CD14-positive monocyte (primary cell): Measurements from ENCODE around the gene ENOSF1. TPM values are rescaled to one million over a fixed set of nuclear protein-coding genes. Genes with fewer than 3 reads are reported as not detected.
"Not testable (repeated sequence)": the region's sequence is repeated elsewhere in the genome, so short reads cannot be mapped to it uniquely, and the experiment has no call there.

Experiments used
- DNase-seq, 3 donors: peaks; one replicate each; pipeline ENCODE4 v3.0.0-alpha.2; 2011 to 2022
- H2AFZ ChIP-seq: 2 replicates; pipeline ENCODE4 v1.6.0; 2012; ENCODE audit warnings: mild to moderate bottlenecking, low read depth, low read length, inconsistent platforms; ENCODE audit not compliant: insufficient read depth, poor library complexity, severe bottlenecking
- H3K27ac ChIP-seq, 2 donors: 1 replicate in 1 of 2; 2 replicates in 1 of 2; pipeline ENCODE4 v1.5.1; 2012 to 2013; ENCODE audit warnings: low read length in 2 of 2, control low read depth in 1 of 2, inconsistent platforms in 1 of 2, low read depth in 1 of 2, mild to moderate bottlenecking in 1 of 2
- H3K27me3 ChIP-seq, 2 donors: one replicate each; pipeline versions ENCODE4 v1.6.0 to v1.6.1; 2011 to 2013; ENCODE audit warnings: low read length in 2 of 2; ENCODE audit not compliant: control insufficient read depth in 2 of 2, insufficient read depth in 2 of 2
- H3K36me3 ChIP-seq, 2 donors: replicated peaks in 1 of 2; 1 replicate in 1 of 2; 2 replicates in 1 of 2; pipeline versions ENCODE4 v1.5.1 to v1.6.1; 2012 to 2013; ENCODE audit warnings: low read length in 2 of 2, control low read depth in 1 of 2, inconsistent platforms in 1 of 2, mild to moderate bottlenecking in 1 of 2; ENCODE audit not compliant: insufficient read depth in 2 of 2, control insufficient read depth in 1 of 2
- H3K4me1 ChIP-seq, 2 donors: 1 replicate in 1 of 2; 2 replicates in 1 of 2; pipeline versions ENCODE4 v1.5.1 to v1.6.1; 2012 to 2013; ENCODE audit warnings: low read length in 2 of 2, control low read depth in 1 of 2, inconsistent platforms in 1 of 2, mild to moderate bottlenecking in 1 of 2, moderate library complexity in 1 of 2; ENCODE audit not compliant: insufficient read depth in 2 of 2, control insufficient read depth in 1 of 2
- H3K4me2 ChIP-seq: replicated peaks from 2 replicates; pipeline ENCODE3; 2012; ENCODE audit warnings: low read length, moderate library complexity, mild to moderate bottlenecking; ENCODE audit not compliant: poor library complexity, severe bottlenecking; ENCODE audit errors: extremely low read depth
- H3K4me3 ChIP-seq, 3 experiments: fragments of 200-600 bp in 1 of 3; sonication (generic) in 1 of 3; replicated peaks in 1 of 3; 1 replicate in 2 of 3; 2 replicates in 1 of 3; pipeline ENCODE4 v1.5.1; 2011 to 2013; ENCODE audit warnings: low read length in 3 of 3, mild to moderate bottlenecking in 3 of 3, control low read depth in 2 of 3, low read depth in 2 of 3, inconsistent platforms in 1 of 3, moderate library complexity in 1 of 3
- H3K79me2 ChIP-seq: 2 replicates; pipeline ENCODE4 v1.6.0; 2012; ENCODE audit warnings: mild to moderate bottlenecking, control low read depth, inconsistent platforms, low read length, moderate library complexity; ENCODE audit not compliant: insufficient read depth
- H3K9ac ChIP-seq: 2 replicates; pipeline ENCODE4 v1.6.0; 2017; ENCODE audit warnings: low read length, mild to moderate bottlenecking; ENCODE audit not compliant: insufficient read depth, poor library complexity, severe bottlenecking
- H3K9me3 ChIP-seq, 2 donors: replicated peaks in 1 of 2; 1 replicate in 1 of 2; 2 replicates in 1 of 2; pipeline versions ENCODE4 v1.5.1 to v1.6.1; 2012 to 2013; ENCODE audit warnings: low read length in 2 of 2, control low read depth in 1 of 2; ENCODE audit not compliant: control insufficient read depth in 1 of 2, insufficient read depth in 1 of 2
- H4K20me1 ChIP-seq: 2 replicates; pipeline ENCODE4 v1.6.0; 2012; ENCODE audit warnings: mild to moderate bottlenecking, low read length, control low read depth, moderate library complexity; ENCODE audit not compliant: insufficient read depth
- H3K27ac Mint-ChIP-seq, 7 donors: one replicate each; pipeline ENCODE4 v1.8.0; 2020; ENCODE audit warnings: mild to moderate bottlenecking in 7 of 7, mixed read lengths in 7 of 7, moderate library complexity in 6 of 7, inconsistent platforms in 2 of 7
- H3K27me3 Mint-ChIP-seq, 3 donors: one replicate each; pipeline ENCODE4 v1.8.0; 2021 to 2022; ENCODE audit warnings: low read depth in 3 of 3, mild to moderate bottlenecking in 3 of 3, mixed read lengths in 3 of 3, moderate library complexity in 3 of 3, inconsistent platforms in 1 of 3
- H3K36me3 Mint-ChIP-seq, 2 donors: one replicate each; pipeline ENCODE4 v1.8.0; 2020; ENCODE audit warnings: mixed read lengths in 2 of 2, inconsistent platforms in 1 of 2, mild to moderate bottlenecking in 1 of 2
- H3K4me1 Mint-ChIP-seq: one replicate; pipeline ENCODE4 v1.8.0; 2020; ENCODE audit warnings: mild to moderate bottlenecking, mixed read lengths
- H3K4me3 Mint-ChIP-seq, 2 donors: one replicate each; pipeline ENCODE4 v1.8.0; 2020; ENCODE audit warnings: mild to moderate bottlenecking in 2 of 2, mixed read lengths in 2 of 2, moderate library complexity in 1 of 2
- H3K9me3 Mint-ChIP-seq, 7 donors: one replicate each; pipeline ENCODE4 v1.8.0; 2020 to 2022; ENCODE audit warnings: mixed read lengths in 7 of 7, mild to moderate bottlenecking in 6 of 7, moderate library complexity in 6 of 7, inconsistent platforms in 2 of 7
- WGBS: methylation state at CpG from one replicate; pipeline ENCODE4 v1.1.5; 2013; ENCODE audit warnings: missing lambda C conversion rate; ENCODE audit not compliant: insufficient coverage; 5-methylcytosine and 5-hydroxymethylcytosine counted together
- intact Hi-C, 2 donors: fragments of 100-400 bp; cut with micrococcal nuclease; formaldehyde crosslinking; loops; one replicate each; pipeline versions ENCODE4 v1.15.0 to v1.15.1; 2023
- polyA plus RNA-seq, 3 donors: library from polyadenylated mRNA; depleted of rRNA in 1 of 3; unstranded in 2 of 3; stranded (reverse) in 1 of 3; fragments of 300-500 nt in 2 of 3; fragments of >200 nt in 1 of 3; fragmentation: Illumina TruSeq in 2 of 3; gene quantifications; 1 replicate in 2 of 3; 2 replicates in 1 of 3; pipeline ENCODE4 v1.2.3, GENCODE V29; 2012 to 2021
- TF ChIP-seq, protein P1 (sequence below): fragments of 200-600 bp; IDR thresholded peaks from one replicate; pipeline ENCODE4 v1.8.0; 2022; ENCODE audit warnings: antibody characterized with exemption, mild to moderate bottlenecking

The ENOSF1 gene
- polyA plus RNA-seq, 3 donors = 2.2 to 11.6 (median 2.3) TPM

DNA sequence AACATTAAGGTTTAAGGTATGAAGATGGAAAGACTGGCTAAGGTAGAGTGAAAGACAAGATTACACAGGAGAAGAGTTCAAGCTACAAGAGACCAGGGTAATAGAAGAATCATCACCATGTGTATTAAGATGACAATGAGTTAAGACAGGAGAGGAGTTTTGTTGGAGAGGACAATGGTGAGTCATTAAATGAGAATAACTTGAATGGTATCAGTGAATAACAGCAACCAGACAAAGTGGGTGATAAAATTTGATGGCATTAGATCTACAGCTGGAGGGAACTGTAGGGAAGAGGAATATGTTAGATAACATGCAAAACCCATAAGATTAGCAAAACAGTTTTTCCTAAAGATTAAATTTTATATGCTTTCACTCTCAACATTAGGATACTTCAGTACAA, 18.8 kb upstream of the ENOSF1 start:
- peaks cover 0 to 2% of the 10 kb centered on the region in 2 donors for H3K27me3 ChIP-seq
- H3K9me3 ChIP-seq = no peaks in the 10 kb centered on the region
- no peaks in the 10 kb centered on the region for H4K20me1 ChIP-seq
- no peaks in the 10 kb centered on the region for H3K36me3 ChIP-seq
- H3K9ac ChIP-seq = no peak overlapping the region
- Mint-ChIP-seq H3K4me3 (no peak overlapping the region), H3K36me3 (no peaks in the 10 kb centered on the region), H3K9me3 (peaks cover 0 to 3% (median 0%) of the 10 kb centered on the region in 7 donors), H3K4me1 (no peaks in the 10 kb centered on the region), H3K27ac (no peak overlapping the region), H3K27me3 (peaks cover 9 to 18% (median 11%) of the 10 kb centered on the region in 3 donors)
- H3K4me1 ChIP-seq = no peaks in the 10 kb centered on the region
- no peak overlapping the region for H3K4me2 ChIP-seq
- no peak overlapping the region for H3K4me3 ChIP-seq
- TF ChIP-seq, protein P1, sequence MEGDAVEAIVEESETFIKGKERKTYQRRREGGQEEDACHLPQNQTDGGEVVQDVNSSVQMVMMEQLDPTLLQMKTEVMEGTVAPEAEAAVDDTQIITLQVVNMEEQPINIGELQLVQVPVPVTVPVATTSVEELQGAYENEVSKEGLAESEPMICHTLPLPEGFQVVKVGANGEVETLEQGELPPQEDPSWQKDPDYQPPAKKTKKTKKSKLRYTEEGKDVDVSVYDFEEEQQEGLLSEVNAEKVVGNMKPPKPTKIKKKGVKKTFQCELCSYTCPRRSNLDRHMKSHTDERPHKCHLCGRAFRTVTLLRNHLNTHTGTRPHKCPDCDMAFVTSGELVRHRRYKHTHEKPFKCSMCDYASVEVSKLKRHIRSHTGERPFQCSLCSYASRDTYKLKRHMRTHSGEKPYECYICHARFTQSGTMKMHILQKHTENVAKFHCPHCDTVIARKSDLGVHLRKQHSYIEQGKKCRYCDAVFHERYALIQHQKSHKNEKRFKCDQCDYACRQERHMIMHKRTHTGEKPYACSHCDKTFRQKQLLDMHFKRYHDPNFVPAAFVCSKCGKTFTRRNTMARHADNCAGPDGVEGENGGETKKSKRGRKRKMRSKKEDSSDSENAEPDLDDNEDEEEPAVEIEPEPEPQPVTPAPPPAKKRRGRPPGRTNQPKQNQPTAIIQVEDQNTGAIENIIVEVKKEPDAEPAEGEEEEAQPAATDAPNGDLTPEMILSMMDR = no peak
- H2AFZ ChIP-seq = no peak overlapping the region
- H3K79me2 ChIP-seq = no peaks in the 10 kb centered on the region
- intact Hi-C loops = no loop called here
- no peak overlapping the region for H3K27ac ChIP-seq
- DNase-seq = no peak

DNA sequence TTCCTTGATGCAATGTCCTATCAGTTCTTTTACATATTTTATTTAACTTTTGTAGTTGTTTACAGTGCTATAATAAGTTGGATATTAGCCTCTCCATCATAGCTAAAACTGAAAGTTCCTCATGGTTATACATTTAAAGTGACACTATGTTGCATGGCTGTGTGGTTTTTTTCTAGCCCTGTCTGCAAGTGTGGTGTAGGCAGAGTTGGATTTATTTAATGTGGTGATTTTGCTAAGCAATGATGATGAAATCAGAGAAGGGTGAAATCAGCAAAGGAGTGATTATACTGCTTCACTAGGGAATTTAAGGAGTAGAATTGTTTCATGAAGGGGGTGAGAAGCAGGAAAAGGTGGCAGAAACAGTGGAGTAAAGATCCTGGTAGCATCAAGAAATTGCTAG, 18.3 kb upstream of the ENOSF1 start:
- Mint-ChIP-seq H3K4me1 (peaks cover 2% of the 10 kb centered on the region), H3K36me3 (no peaks in the 10 kb centered on the region), H3K4me3 (no peak overlapping the region), H3K27ac (no peak overlapping the region), H3K27me3 (peaks cover 9 to 19% (median 11%) of the 10 kb centered on the region in 3 donors), H3K9me3 (peaks cover 0 to 3% (median 0%) of the 10 kb centered on the region in 7 donors)
- no peak for DNase-seq
- Histone ChIP-seq H3K27ac (no peak overlapping the region), H3K9me3 (no peaks in the 10 kb centered on the region), H3K27me3 (peaks cover 0 to 2% of the 10 kb centered on the region in 2 donors), H3K36me3 (no peaks in the 10 kb centered on the region), H3K4me3 (no peak overlapping the region), H3K79me2 (no peaks in the 10 kb centered on the region), H3K9ac (no peak overlapping the region), H2AFZ (no peak overlapping the region), H4K20me1 (no peaks in the 10 kb centered on the region), H3K4me2 (no peak overlapping the region), H3K4me1 (peaks cover under 1% of the 10 kb centered on the region in 2 donors)
- TF ChIP-seq, protein P1 = no peak
- intact Hi-C loops = no loop called here

DNA sequence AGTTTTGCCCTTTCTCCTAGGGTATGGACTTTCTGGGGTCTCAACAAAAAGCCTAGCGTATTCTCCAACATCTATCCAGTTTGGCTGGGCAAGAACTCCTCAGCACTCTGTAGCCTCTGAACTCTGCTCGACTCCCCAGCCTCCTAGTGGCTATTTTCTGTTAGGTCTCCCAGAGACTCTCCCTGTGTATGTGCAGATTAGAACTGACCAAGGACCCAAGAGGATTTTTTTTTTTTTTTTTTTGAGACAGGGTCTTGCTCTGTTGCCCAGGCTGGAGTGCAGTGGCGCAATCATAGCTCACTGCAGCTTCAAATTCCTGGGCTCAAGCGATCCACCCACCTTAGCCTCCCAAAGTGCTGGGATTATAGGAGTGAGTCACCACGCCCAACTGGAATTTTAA, 17.7 kb upstream of the ENOSF1 start:
- WGBS = 100% methylated on average over 3 of the region's 5 CpGs
- H3K4me1 Mint-ChIP-seq, H4K20me1 ChIP-seq, H3K4me1 ChIP-seq, H3K27ac Mint-ChIP-seq, H3K4me3 Mint-ChIP-seq, H3K4me3 ChIP-seq, H3K4me2 ChIP-seq, H3K36me3 Mint-ChIP-seq, H3K9me3 Mint-ChIP-seq, intact Hi-C loops, H3K79me2 ChIP-seq, H3K9me3 ChIP-seq, H2AFZ ChIP-seq, H3K36me3 ChIP-seq, DNase-seq, H3K27me3 ChIP-seq, H3K9ac ChIP-seq, H3K27ac ChIP-seq: not testable (repeated sequence)
- peaks cover 7 to 17% (median 8%) of the 10 kb centered on the region in 3 donors for H3K27me3 Mint-ChIP-seq
